WERI-Rb-1 (cell line): ENCODE results near the gene SYTL2.

Source experiments
- DNase-seq: peaks from one replicate; pipeline ENCODE4 v3.0.0-alpha.2; 2020
- H3K27ac ChIP-seq: fragments of 250-450 bp; sonication (Bioruptor Pico); 2 replicates; pipeline ENCODE4 v1.5.1; 2020; ENCODE audit warnings: mild to moderate bottlenecking, moderate library complexity
- H3K27me3 ChIP-seq: fragments of 250-450 bp; sonication (Bioruptor Pico); 2 replicates; pipeline ENCODE4 v1.5.1; 2021; ENCODE audit warnings: mild to moderate bottlenecking, low read depth, moderate library complexity; ENCODE audit not compliant: insufficient read depth, severe bottlenecking
- H3K36me3 ChIP-seq: fragments of 250-450 bp; sonication (Bioruptor Pico); 2 replicates; pipeline ENCODE4 v1.5.1; 2020; ENCODE audit warnings: mild to moderate bottlenecking, moderate library complexity
- H3K4me3 ChIP-seq: 2 replicates; pipeline ENCODE4 v1.5.1; 2011; ENCODE audit warnings: low read depth, mild to moderate bottlenecking, control low read depth, low read length
- H3K9me3 ChIP-seq: fragments of 250-450 bp; sonication (Bioruptor Pico); 2 replicates; pipeline ENCODE4 v1.5.1; 2021; ENCODE audit warnings: mild to moderate bottlenecking, moderate library complexity; ENCODE audit not compliant: severe bottlenecking
- TF ChIP-seq, protein P1 (sequence below): IDR thresholded peaks from 2 replicates; pipeline ENCODE4 v1.5.1; 2011; ENCODE audit warnings: low read depth, mild to moderate bottlenecking, control low read depth, inconsistent platforms, low read length

The SYTL2 gene

DNA sequence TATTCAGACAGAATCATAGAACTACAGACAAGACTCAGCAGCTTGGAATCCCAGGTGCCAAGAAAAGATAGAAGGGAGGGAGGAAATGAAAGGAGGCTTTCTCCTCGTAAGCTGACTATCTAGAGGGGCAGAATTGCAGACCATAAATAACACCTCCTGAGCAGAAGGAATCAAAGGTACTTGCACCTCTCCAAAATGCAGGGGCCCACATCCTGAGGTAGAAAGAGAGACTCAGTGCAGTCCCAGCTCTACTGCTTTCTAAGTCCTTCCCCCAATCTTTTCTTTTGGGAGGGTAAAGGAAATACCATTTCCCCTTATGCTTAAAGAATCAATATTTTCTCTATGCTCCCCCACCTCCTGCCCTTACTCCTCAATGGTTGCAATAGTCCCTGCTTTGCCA, 55.2 kb downstream of the SYTL2 start:
- H3K27me3 ChIP-seq: peaks cover 8% of the 10 kb centered on the region
- TF ChIP-seq, protein P1, sequence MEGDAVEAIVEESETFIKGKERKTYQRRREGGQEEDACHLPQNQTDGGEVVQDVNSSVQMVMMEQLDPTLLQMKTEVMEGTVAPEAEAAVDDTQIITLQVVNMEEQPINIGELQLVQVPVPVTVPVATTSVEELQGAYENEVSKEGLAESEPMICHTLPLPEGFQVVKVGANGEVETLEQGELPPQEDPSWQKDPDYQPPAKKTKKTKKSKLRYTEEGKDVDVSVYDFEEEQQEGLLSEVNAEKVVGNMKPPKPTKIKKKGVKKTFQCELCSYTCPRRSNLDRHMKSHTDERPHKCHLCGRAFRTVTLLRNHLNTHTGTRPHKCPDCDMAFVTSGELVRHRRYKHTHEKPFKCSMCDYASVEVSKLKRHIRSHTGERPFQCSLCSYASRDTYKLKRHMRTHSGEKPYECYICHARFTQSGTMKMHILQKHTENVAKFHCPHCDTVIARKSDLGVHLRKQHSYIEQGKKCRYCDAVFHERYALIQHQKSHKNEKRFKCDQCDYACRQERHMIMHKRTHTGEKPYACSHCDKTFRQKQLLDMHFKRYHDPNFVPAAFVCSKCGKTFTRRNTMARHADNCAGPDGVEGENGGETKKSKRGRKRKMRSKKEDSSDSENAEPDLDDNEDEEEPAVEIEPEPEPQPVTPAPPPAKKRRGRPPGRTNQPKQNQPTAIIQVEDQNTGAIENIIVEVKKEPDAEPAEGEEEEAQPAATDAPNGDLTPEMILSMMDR: no peak
- no peak for DNase-seq
- no peaks in the 10 kb centered on the region for H3K36me3 ChIP-seq
- no peak overlapping the region for H3K4me3 ChIP-seq
- H3K27ac ChIP-seq: no peak overlapping the region
- no peaks in the 10 kb centered on the region for H3K9me3 ChIP-seq

DNA sequence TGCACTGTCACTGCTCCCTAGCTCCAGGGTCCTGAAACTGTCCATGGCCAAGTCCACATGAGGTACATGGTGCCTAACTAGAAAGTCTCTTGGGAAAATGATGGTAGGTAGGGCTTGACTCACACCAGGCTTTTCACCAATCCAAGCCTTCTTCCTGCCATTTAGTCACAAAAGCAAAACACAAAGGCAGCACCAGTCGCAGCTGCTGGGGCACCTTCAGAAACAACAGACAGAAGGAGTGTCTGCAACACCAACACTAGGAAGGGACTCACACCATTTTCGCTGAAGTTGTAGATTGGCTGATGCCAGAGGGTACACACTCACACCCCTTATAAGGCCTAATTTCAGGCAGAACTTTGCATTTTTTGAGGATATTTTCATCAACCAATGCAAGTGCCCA, 55.7 kb downstream of the SYTL2 start:
- Histone ChIP-seq H3K27me3 (peaks cover 8% of the 10 kb centered on the region), H3K4me3 (no peak overlapping the region), H3K9me3 (no peaks in the 10 kb centered on the region), H3K36me3 (no peaks in the 10 kb centered on the region), H3K27ac (no peak overlapping the region)
- DNase-seq: no peak
- TF ChIP-seq, protein P1: no peak

DNA sequence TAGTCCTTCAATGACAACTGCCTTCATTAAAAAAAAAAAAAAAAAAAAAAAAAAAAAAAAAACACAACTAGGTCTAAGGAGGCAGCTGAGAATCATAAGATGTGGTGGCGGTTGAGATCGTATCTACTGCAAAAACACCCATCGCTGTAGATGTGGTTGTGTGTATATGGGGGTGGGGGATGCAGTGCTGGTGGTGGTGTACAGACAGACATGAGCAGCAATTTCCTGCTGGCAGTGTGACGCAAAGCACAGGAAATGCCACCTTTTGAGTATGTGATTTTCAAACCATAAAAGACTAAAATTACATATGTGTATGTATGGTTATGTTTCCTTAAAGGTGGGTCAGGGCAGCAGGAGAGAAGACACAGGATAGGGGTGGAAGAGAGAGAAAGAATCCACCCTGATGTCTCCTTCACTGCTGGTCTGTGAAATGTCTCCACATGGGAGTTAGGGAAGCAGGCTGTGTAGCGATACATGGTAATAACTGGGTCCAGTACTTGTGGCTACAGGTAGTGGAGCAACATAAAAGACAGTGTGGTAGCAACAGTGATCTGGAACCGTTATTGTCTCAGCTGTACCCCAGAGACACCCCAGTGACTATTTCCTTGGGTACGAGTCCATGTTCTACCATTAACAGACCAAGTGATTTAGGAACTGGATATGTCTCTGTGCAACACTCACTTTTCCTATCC, 57.9 kb downstream of the SYTL2 start:
- H3K4me3 ChIP-seq: no peak overlapping the region
- H3K27ac ChIP-seq: no peak overlapping the region
- TF ChIP-seq, protein P1: no peak
- H3K36me3 ChIP-seq: no peaks in the 10 kb centered on the region
- DNase-seq: no peak
- no peaks in the 10 kb centered on the region for H3K9me3 ChIP-seq
- H3K27me3 ChIP-seq: peaks cover 7% of the 10 kb centered on the region

DNA sequence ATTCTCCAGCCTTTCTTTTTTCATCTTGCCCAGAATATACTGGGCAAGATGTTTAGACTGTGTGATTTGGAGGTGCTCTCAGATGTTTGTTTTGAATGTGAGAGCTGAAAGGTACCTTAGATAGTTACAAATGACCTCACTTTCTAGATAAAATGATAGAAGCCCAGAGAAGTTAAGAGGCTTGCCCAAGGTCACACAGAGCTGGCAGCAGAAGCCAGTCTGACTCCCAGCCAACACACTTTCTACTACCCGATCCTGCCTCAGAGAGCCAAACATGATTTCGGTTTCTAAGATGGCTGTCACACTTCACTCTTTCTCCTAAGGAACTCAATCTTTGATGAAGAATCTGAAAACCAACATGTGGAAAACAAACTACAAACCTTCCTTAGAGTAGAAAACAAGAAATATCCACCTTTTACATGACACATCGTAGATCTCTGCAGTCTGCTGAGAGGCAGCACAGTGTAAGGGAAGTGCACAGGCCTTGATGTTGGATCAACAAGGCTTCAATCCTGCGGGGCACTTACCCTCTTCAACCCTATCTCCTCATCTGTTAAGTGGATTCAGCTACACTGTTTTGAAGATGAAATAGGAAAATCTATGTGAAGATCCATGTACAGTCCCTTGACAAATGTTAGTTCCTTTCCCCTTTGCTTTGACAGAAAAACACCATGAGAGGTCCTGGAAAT, 58.6 kb downstream of the SYTL2 start:
- H3K27ac ChIP-seq: no peak overlapping the region
- TF ChIP-seq, protein P1: no peak

DNA sequence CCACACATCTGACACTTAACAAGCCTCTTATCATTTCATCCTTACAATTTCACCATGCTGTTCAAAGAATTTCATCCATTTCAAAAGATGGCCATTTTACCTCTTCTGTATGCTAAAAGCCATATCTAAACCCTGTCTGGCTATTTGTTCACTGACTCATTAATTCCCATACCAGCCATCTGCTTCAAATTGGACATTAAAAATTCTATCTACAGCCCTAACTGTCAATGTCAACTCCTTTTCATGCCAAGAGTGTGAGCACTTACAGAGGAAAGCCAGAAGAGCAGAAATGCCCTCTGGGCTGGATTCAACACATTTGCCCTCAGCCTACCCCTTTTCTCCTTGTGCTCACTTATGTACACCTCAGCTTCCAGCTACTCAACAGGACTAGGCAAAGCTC, 59.2 kb downstream of the SYTL2 start:
- Histone ChIP-seq H3K4me3 (no peak overlapping the region), H3K27me3 (no peaks in the 10 kb centered on the region), H3K27ac (no peak overlapping the region), H3K9me3 (no peaks in the 10 kb centered on the region), H3K36me3 (no peaks in the 10 kb centered on the region)
- no peak for DNase-seq
- TF ChIP-seq, protein P1: no peak

More for the DNA sequence above, 58.6 kb downstream of the SYTL2 start:
- Histone ChIP-seq H3K36me3 (no peaks in the 10 kb centered on the region), H3K9me3 (no peaks in the 10 kb centered on the region), H3K4me3 (no peak overlapping the region), H3K27me3 (peaks cover under 1% of the 10 kb centered on the region)
- DNase-seq: no peak
